ENCODE results near the gene MINDY3. TPM values are rescaled to one million over a fixed set of nuclear protein-coding genes. Genes with fewer than 3 reads are reported as not detected.

The MINDY3 gene
- total and polyA plus RNA-seq, 2 donors (not counting 1 experiment from before 2014, with no cell fraction given): 11.6 to 29.3 TPM

GRCh38 chr10:15842556-15843169 lies 17.6 kb downstream of the MINDY3 start:
- no CpG with 5 or more reads among the region's 3 CpGs for WGBS (ENCODE audit: insufficient coverage)
- no peaks in the 10 kb centered on the region for H3K4me1 ChIP-seq (ENCODE audit: control insufficient read depth in 2 of 2, insufficient read depth in 2 of 2, low read length in 2 of 2)
- H3K9me3 ChIP-seq (ENCODE audit: control extremely low read depth in 1 of 3, control insufficient read depth in 2 of 3, insufficient read depth in 1 of 3, low read length in 2 of 3): no peaks in the 10 kb centered on the region
- H3K9me3 Mint-ChIP-seq (ENCODE audit: insufficient read depth): no peaks in the 10 kb centered on the region
- H3K36me3 ChIP-seq (replicated peaks in 1 of 2; ENCODE audit: control extremely low read depth in 1 of 2, control insufficient read depth in 1 of 2, extremely low read depth in 1 of 2, insufficient read depth in 2 of 2, low read length in 1 of 2): peaks cover 6 to 7% of the 10 kb centered on the region in 2 experiments
- TF ChIP-seq EZH2 (IDR thresholded peaks at IDR 0.05; ENCODE audit: borderline replicate concordance, insufficient read depth, low read depth, low read length, poor library complexity, severe bottlenecking): no peak
- TF ChIP-seq CTCF (IDR thresholded peaks at IDR 0.05): no peak
- no peak overlapping the region for H3K4me3 ChIP-seq (ENCODE audit: control extremely low read depth in 1 of 5, extremely low read depth in 1 of 5, insufficient read depth in 1 of 5, low read depth in 2 of 5, low read length in 4 of 5)
- ChIA-PET POLR2A (interaction anchor here (0.7 kb wide), 1 partner anchor 251 kb away, joined by 4 read pairs; no protein-coding TSS in a partner anchor), CTCF (no interaction called here)
- DNase-seq (no peak), ATAC-seq (ENCODE audit: low read depth) (no peak)
- peaks cover 6% of the 10 kb centered on the region for H4K20me1 ChIP-seq (ENCODE audit: control insufficient read depth, insufficient read depth, low read length, poor library complexity, severe bottlenecking)
- no peak overlapping the region for H3K27ac Mint-ChIP-seq
- no peak overlapping the region for H3K27ac ChIP-seq (ENCODE audit: low read length in 2 of 2)
- H3K4me2 ChIP-seq (replicated peaks; ENCODE audit: low read depth, low read length, poor library complexity, severe bottlenecking): no peak overlapping the region
- no peaks in the 10 kb centered on the region for H3K27me3 Mint-ChIP-seq
- no peaks in the 10 kb centered on the region for H3K27me3 ChIP-seq (replicated peaks in 1 of 4; ENCODE audit: control extremely low read depth in 1 of 4, control insufficient read depth in 3 of 4, insufficient read depth in 4 of 4, low read length in 3 of 4)
- no peak overlapping the region for H3K9ac ChIP-seq (ENCODE audit: low read length)
- no peak overlapping the region for H3K4me3 Mint-ChIP-seq
- intact Hi-C loops (cut with micrococcal nuclease): no loop called here
- H3K79me2 ChIP-seq (ENCODE audit: control insufficient read depth, insufficient read depth, low read length): peaks cover 18% of the 10 kb centered on the region
- H3K4me1 Mint-ChIP-seq: peaks cover 4% of the 10 kb centered on the region
- no peak overlapping the region for H2AFZ ChIP-seq (ENCODE audit: insufficient read depth, low read depth, low read length, poor library complexity, severe bottlenecking)

GRCh38 chr10:15841696-15842095 lies 18.6 kb downstream of the MINDY3 start:
- H3K27ac Mint-ChIP-seq: no peak overlapping the region
- intact Hi-C loops (cut with micrococcal nuclease): no loop called here
- no peaks in the 10 kb centered on the region for H3K27me3 Mint-ChIP-seq
- ATAC-seq (ENCODE audit: low read depth) (no peak), DNase-seq (no peak)
- no peak overlapping the region for H3K4me3 ChIP-seq (ENCODE audit: control extremely low read depth in 1 of 5, extremely low read depth in 1 of 5, insufficient read depth in 1 of 5, low read depth in 2 of 5, low read length in 4 of 5)
- ChIA-PET CTCF (no interaction called here), POLR2A (no interaction called here)
- no peak overlapping the region for H3K4me3 Mint-ChIP-seq
- no peaks in the 10 kb centered on the region for H3K27me3 ChIP-seq (replicated peaks in 1 of 4; ENCODE audit: control extremely low read depth in 1 of 4, control insufficient read depth in 3 of 4, insufficient read depth in 4 of 4, low read length in 3 of 4)
- peaks cover 12% of the 10 kb centered on the region for H3K79me2 ChIP-seq (ENCODE audit: control insufficient read depth, insufficient read depth, low read length)
- WGBS (ENCODE audit: insufficient coverage): no CpG with 5 or more reads among the region's 3 CpGs
- no peaks in the 10 kb centered on the region for H3K9me3 Mint-ChIP-seq (ENCODE audit: insufficient read depth)
- peaks cover 4 to 7% of the 10 kb centered on the region in 2 experiments for H3K36me3 ChIP-seq (replicated peaks in 1 of 2; ENCODE audit: control extremely low read depth in 1 of 2, control insufficient read depth in 1 of 2, extremely low read depth in 1 of 2, insufficient read depth in 2 of 2, low read length in 1 of 2)
- no peak overlapping the region for H2AFZ ChIP-seq (ENCODE audit: insufficient read depth, low read depth, low read length, poor library complexity, severe bottlenecking)
- no peaks in the 10 kb centered on the region for H3K4me1 ChIP-seq (ENCODE audit: control insufficient read depth in 2 of 2, insufficient read depth in 2 of 2, low read length in 2 of 2)
- H3K27ac ChIP-seq (ENCODE audit: low read length in 2 of 2): no peak overlapping the region
- no peak for TF ChIP-seq CTCF (IDR thresholded peaks at IDR 0.05)
- no peak for TF ChIP-seq EZH2 (IDR thresholded peaks at IDR 0.05; ENCODE audit: borderline replicate concordance, insufficient read depth, low read depth, low read length, poor library complexity, severe bottlenecking)
- peaks cover 4% of the 10 kb centered on the region for H3K4me1 Mint-ChIP-seq
- peaks cover 9% of the 10 kb centered on the region for H4K20me1 ChIP-seq (ENCODE audit: control insufficient read depth, insufficient read depth, low read length, poor library complexity, severe bottlenecking)
- no peak overlapping the region for H3K9ac ChIP-seq (ENCODE audit: low read length)
- H3K9me3 ChIP-seq (ENCODE audit: control extremely low read depth in 1 of 3, control insufficient read depth in 2 of 3, insufficient read depth in 1 of 3, low read length in 2 of 3): no peaks in the 10 kb centered on the region
- no peak overlapping the region for H3K4me2 ChIP-seq (replicated peaks; ENCODE audit: low read depth, low read length, poor library complexity, severe bottlenecking)
